T-helper 1 cell treated with Interleukin-12 subunit alpha and Interleukin-12 subunit beta and Interleukin-4 antibody, amounts not matched to agents 30 ng/mL and 1 ng/mL, for 36 hours (primary cell): ENCODE data around the gene RHBDL3. TPM values are rescaled to one million over a fixed set of nuclear protein-coding genes. Genes with fewer than 3 reads are reported as not detected.

ENCODE experiments used
- intact Hi-C: fragments of 100-400 bp; cut with micrococcal nuclease; formaldehyde crosslinking; loops from one replicate; pipeline ENCODE4 v1.15.1; 2024
- total RNA-seq: library from RNA; stranded (reverse); gene quantifications from 2 replicates; pipeline ENCODE4 v1.2.3, GENCODE V29; 2022

Gene RHBDL3
- total RNA-seq, 1 donor from 2014 or later = 0.07 TPM

- intact Hi-C loops = no loop called here
Measured at GRCh38 chr17:32266389-32267301, 1.0 kb downstream of the RHBDL3 start.

DNA sequence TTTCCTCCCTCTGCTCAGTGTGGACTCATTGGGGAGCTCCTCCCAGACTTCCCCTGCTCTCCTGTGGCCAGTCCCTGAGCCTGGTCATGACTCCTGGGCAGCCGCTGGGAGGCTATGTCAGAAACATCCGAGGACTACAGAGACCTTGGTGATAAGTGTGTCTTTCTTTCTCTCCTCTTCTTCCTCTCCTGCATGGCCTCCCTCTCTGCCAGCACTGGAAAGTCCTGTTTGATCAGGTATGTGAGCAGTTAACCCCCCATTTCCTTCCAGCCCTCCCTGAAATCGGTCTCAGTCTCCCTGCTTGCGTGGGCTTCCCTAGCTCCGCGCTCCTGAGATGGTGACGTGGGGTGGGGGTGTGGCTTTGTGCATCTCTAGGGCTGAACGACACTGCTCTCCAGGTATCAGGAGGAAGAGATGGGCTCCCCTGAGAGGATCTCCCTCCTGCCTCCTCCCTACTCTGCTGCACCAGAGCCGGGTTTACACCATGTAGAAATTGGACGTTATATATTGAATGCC is 2.1 kb downstream of the RHBDL3 start:
- intact Hi-C loops = no loop called here

DNA sequence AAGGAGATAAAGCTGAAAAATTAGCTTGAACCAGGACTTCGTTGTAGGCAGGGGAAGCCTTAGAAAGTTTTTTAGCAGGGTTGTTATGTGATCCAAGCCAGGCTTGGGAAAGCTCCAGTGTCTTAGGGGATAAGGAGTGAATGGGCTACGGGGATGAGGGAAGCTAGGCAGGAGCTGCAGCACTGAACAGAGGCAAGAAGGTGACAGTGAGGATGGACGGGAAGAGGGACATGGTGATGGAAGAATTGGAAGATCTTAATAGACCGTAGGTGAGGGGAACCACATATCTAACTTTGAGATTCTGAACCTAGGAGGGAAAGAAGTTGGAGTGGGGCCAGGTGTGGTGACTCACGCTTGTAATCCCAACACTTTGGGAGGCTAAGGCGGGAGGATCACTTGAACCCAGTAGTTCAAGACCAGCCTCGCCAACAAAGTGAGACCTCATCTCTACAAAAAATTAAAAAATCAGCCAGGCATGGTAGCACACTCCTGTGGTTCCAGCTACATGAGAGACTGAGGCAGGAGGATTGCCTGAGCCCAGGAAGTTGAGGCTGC is 3.2 kb downstream of the RHBDL3 start:
- intact Hi-C loops = no loop called here

GRCh38 chr17:32269377-32269776 is 3.7 kb downstream of the RHBDL3 start:
- intact Hi-C loops = no loop called here

- intact Hi-C loops = no loop called here
Measured at GRCh38 chr17:32271844-32272243, 6.2 kb downstream of the RHBDL3 start.

GRCh38 chr17:32274101-32274500 is 8.5 kb downstream of the RHBDL3 start:
- intact Hi-C loops = no loop called here

DNA sequence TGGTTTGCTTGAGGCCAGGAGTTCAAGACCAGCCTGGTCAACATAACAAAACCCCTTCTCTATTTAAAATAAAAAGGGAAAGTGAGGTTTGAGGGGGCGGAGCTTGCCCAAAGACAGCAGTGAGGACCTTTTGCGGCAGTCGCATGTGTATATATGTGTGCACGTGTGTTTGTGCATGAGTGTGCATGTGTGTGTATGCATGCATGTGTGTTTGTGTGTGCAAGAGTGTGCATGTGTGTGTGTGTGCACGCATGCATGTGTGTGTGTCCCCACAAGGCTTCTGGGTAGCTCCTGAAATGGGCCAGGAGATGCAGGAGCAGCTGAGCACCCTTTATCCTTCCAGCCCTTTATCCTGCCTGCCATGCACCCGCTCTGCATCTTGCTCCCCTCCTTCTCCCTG is 9.0 kb downstream of the RHBDL3 start:
- intact Hi-C loops = no loop called here

DNA sequence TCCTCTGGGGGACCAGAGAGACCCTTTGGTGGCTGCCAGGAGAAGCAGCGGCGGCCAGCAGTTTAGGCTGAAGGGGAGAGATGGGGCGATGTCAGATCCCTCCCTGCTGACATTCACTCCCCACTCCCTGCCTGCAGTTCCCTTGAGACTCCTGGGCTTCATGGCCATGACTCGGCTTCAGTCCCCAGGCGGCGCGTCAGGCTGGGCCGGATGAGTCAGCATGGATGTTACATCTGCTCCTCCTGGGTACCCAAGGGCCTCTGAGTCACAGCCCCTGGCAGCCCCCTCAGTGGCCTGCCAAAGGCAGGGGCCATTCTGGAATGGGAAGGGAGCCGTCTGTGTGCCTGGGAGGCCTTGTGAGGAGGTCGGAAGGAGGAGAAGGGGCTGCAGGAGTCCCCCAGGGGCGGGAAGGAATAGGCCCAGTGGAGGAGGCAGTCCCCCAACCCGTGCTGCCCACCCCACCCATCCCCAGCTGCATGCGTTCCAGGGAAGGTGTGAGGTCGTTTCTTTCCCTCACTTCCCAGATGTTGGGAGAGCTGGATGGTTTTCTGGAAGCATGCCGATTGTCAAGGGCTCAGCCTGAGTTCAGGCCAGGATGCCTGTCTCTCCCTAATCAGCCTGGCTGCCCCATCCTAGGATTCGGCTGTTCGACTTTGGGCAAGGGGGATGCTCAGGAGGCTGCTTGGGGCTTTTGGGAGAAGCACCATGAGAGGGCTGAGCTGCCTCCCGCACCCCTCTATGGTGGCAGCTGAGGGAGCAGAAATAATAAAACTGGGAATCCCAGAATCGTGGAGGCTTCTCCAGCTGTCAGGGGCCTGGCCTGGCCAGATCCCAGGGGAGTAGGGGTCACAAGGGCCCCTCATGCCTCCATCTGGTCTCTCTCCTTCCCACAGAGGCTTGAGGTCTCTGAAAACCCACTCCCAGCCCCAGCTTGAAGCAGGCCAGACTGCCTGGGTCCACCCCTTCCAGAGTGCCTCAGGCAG is 9.7 kb downstream of the RHBDL3 start:
- intact Hi-C loops = no loop called here

DNA sequence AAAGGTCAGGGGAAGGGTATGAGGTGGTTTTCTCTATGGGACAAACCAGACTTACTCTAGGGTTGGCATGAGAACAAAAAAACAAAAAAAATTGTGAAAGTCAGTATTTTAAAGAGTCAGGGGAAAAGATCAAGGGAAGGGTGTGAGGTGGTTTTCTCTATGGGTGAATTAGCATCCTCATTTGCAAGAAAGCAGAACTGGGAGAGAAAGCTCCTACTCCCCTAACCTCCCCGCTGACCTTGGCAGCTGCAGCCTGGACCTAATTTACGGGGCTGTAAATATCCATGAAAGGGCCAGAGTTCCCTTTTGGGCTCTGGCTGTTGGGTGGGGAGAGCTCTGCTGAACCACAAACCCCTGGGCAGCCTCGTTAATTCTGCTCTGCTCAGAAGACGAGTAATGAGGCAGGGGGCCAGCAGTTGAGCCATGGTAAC is 10.6 kb downstream of the RHBDL3 start:
- intact Hi-C loops = no loop called here

GRCh38 chr17:32277284-32277683 is 11.7 kb downstream of the RHBDL3 start:
- intact Hi-C loops = no loop called here

DNA sequence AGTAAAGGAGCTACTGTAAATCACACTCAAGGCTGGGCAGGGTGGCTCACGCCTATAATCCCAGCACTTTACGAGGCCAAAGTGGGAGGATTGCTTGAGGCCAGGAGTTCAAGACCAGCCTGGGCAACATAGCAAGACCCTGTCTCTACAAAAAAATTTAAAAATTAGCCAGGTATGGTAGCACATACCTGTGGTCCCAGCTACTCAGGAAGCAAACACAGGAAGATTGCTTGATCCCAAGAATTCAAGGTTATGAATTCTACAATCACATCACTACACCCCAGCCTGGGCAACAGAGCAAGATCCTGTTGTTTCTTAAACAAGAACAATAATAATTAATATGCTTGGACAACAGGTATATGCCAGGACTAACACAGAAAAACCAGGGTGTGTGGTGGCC is 13.2 kb downstream of the RHBDL3 start:
- intact Hi-C loops = no loop called here

DNA sequence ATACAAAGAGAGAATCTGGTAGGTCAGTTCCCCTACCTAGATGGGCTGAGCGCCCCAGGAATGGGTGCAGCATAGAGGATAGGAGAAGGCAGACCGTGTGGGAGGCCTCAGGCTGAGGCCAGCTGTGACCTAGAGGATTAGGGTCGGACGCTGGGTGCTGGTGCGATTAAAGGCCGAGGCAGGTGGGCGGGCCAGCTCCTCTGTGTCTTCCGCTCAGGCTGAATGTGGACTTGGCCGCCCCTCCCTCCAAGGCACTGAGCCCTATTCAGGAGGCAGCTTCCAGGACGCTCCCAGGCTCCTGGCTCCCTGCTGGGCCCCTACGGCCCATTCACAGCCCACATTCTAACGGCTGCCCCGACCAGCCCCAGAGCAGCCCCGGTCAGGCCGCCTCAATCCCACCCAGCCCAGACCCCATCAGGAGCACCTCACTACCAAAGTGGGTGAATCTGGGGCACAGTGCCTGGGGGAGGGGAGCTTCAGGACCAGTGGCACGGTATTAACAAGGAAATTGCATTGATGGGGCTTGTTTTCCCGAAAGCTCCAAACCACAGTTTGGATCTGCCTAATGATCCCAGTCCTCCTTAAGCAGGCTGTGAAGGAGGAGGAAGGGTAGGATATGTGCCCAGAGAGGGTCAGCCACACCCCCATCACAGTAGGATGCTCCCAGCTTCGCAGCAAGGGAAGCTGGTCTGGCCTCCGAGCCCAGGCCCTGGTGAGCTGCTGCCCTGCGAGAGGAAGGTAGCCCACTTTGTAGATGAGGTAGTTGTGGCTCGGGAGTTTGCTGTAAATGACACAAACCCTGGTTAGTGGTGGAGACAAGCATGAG is 14.5 kb downstream of the RHBDL3 start:
- intact Hi-C loops = no loop called here

DNA sequence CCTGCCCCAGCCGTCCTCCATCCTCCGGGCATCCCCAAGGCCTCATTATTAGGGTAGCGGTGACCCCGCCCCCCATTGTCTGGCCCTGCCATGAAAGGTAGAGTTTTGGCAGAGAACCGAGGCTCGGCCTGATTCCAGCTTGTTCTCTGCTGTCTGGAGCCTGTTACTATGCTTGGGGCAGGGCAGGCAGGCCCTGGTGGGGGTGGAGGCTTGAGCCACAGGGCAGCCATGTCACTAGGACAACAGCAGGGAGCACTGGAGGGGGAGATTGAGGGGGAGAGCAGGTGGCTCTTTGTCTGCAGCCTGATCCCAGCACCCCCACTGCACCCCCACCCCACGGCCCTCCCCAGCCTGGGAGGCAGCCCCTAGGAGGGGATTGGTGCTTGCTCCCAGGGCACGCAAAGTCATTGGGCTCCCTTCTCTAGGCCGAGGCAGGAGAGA is 15.4 kb downstream of the RHBDL3 start:
- intact Hi-C loops = no loop called here

DNA sequence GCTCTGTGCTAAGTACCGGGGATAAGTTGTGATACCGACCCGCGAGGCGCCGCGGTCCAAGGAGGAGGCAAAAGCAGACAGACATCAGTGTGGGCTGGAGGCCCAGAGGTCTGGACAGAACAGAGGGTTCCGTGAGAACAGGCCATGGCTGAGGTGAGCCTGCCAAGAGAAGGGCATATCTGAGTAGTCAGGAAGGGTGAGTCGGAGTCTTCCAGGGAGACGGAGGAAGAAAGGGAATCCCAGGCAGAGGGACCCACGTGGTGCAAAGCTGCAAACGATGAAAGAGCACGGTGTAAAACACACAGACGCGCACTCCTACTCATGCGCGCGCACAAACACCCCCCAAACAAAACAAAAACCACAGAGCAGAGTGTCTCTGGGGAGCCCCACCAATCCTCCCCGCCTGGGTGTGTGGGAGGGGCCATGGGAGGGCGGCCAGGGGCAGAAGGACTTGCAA is 18.1 kb downstream of the RHBDL3 start:
- intact Hi-C loops = no loop called here

DNA sequence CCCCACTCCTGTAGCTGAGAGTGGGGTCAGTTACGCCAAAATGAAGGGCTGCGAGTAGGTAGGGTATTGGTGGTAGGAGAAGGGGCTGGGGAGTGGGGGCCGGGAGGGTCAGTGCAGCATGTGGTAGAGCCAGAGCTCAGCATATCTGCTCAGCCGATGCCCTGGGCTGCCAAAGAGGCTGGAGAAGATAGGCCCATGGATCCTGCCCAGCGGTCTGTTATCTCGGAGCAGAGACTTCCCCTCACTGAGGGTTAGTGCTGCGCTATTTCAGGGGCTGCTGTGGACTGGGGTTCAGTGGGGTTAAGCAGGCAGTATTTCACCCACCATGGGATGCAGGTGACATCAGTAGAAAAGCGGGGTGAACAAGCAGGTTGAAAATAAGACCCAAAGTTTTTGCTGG is 19.7 kb downstream of the RHBDL3 start:
- intact Hi-C loops = no loop called here

DNA sequence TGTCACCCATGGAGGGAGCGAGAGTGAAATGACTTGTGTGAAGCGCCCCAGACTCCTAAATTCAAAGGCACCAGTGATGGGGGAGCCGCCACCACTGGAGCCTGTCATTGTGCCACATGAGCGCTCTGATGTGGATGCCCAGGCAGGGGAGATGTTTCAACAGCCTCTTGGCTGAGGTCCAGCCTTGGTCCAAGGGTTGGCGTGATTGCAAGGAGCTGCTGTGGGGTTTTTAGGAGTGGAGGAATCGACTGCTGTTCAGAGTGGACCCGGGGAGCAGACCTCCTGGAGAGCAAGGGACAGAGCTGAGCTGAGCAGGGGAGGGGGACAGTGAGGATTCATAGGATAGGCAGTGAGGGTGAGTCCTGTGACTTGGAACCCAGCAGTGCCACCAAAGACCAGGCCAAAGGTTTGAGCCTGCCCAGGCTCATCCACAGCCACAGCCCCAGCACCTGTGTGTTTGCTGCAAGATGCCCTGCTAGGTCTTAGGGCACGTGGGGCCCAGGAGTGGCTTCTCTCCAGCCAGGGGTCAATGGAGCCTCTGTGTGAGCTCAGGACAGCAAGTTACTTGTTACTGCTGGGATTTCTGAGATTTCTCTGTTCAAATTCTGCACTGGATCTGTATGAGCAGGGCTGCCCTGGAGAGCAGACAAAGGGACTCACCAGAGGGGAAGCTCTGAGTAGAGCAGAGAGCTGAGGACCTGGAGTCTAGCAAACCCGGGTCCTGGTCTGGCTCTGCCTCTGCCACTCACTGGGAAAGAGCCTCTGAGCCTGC is 20.3 kb downstream of the RHBDL3 start:
- intact Hi-C loops = no loop called here

DNA sequence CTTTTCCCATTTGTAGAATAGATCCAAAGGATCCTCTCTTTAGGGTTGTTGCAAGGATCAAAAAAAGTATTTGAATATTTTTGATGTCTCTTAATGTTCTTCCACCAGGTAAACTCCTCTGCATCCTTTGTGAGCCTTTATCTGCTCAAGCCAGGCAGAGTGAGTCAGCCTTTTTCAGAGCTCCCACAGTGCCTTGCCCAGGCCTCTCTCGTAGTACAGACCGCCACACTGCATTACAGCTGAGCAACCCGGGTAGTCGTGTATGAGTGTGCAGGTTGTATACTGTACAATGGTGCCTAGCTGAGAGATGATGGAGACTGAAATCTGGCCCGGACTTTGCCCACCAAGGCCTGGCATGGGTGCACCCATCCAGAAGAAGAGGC is 20.9 kb downstream of the RHBDL3 start:
- intact Hi-C loops = no loop called here

- intact Hi-C loops = no loop called here
Measured at GRCh38 chr17:32287804-32288511, 22.3 kb downstream of the RHBDL3 start.

- intact Hi-C loops = no loop called here
Measured at GRCh38 chr17:32288615-32289014, 23.0 kb downstream of the RHBDL3 start.
